Adrenal gland (tissue), 12 donors: ENCODE data around the gene ARHGEF38. TPM values are rescaled to one million over a fixed set of nuclear protein-coding genes. Genes with fewer than 3 reads are reported as not detected.

ENCODE experiments used
- DNase-seq, 7 donors: peaks; one replicate each; pipeline ENCODE4 v3.0.0-alpha.2; 2019 to 2020
- H3K27ac ChIP-seq, 5 donors: fragments of 200-600 bp; sonication (generic) in 4 of 5; 1 replicate in 3 of 5; 2 replicates in 2 of 5; pipeline versions ENCODE4 v1.5.1 to v1.8.0; 2016 to 2020; ENCODE audit warnings: mild to moderate bottlenecking in 1 of 5
- H3K27me3 ChIP-seq: fragments of 200-600 bp; 2 replicates; pipeline ENCODE4 v1.8.0; 2021
- H3K36me3 ChIP-seq, 2 donors: fragments of 200-600 bp; replicated peaks in 1 of 2; 1 replicate in 1 of 2; 2 replicates in 1 of 2; pipeline versions ENCODE4 v1.5.1 to v1.8.0; 2018 to 2022
- H3K4me1 ChIP-seq, 2 donors: fragments of 200-600 bp; replicated peaks in 1 of 2; 1 replicate in 1 of 2; 2 replicates in 1 of 2; pipeline versions ENCODE4 v1.5.1 to v1.8.0; 2018 to 2021
- H3K4me3 ChIP-seq, 4 donors: fragments of 200-600 bp; sonication (generic) in 3 of 4; one replicate each; pipeline ENCODE4 v1.5.1; 2016 to 2018
- H3K9me3 ChIP-seq, 3 donors: fragments of 200-600 bp; sonication (generic) in 1 of 3; replicated peaks in 1 of 3; 1 replicate in 2 of 3; 2 replicates in 1 of 3; pipeline versions ENCODE4 v1.5.1 to v1.8.0; 2016 to 2021
- CTCF ChIP-seq, 6 experiments: fragments of 450-650 bp in 4 of 6; fragments of 200-600 bp in 2 of 6; sonication (generic) in 1 of 6; IDR thresholded peaks; 1 replicate in 5 of 6; 2 replicates in 1 of 6; pipeline versions ENCODE4 v1.5.1 to v1.8.0; 2016 to 2021; ENCODE audit warnings: antibody characterized with exemption in 6 of 6, mild to moderate bottlenecking in 2 of 6, moderate library complexity in 1 of 6
- POLR2A ChIP-seq, 2 donors: fragments of 450-650 bp; IDR thresholded peaks; one replicate each; pipeline ENCODE4 v1.6.1; 2017; ENCODE audit warnings: antibody characterized with exemption in 2 of 2, mild to moderate bottlenecking in 2 of 2, moderate library complexity in 1 of 2
- WGBS, 4 donors: extraction: QIAGEN DNeasy Blood & Tissue Kit in 2 of 4; methylation state at CpG; one replicate each; pipeline versions ENCODE4 v1.1.5 to v1.1.7; 2013 to 2017; 5-methylcytosine and 5-hydroxymethylcytosine counted together
- intact Hi-C, 2 donors: fragments of 100-400 bp; cut with DNase I; formaldehyde crosslinking; loops; one replicate each; pipeline versions ENCODE4 v1.14.1 to v1.15.0; 2022 to 2023
- polyA plus RNA-seq, 3 donors: library from polyadenylated mRNA; stranded (reverse); fragments of 200-250 nt in 2 of 3; fragments of 350-450 nt in 1 of 3; fragmentation: Illumina TruSeq in 1 of 3; extraction: RNeasy Lipid Tissue Mini Kit (QIAGEN cat#74804) in 1 of 3; gene quantifications; one replicate each; pipeline ENCODE4 v1.2.3, GENCODE V29; 2013 to 2014
- total RNA-seq, 9 donors: library from RNA; depleted of rRNA in 4 of 9; stranded (reverse); fragments of >200 nt in 4 of 9; fragments of 120-200 nt in 1 of 9; fragmentation: NEBNext Ultra II Directional in 1 of 9; extraction: Animal tissue kit (Norgen Biotek cat#: 25700) in 1 of 9; gene quantifications; one replicate each; pipeline versions ENCODE4 v1.1.0 to v1.2.4, GENCODE V29; 2013 to 2023
- donor health status: healthy with polysubstance abuse.
- donor health status: Bipolar disorder and iron deficiency.
- donor health status: DM: yes; HTN: yes; CAD: no.
- donor health status: DM: no; HTN: no; CAD: no.
- donor health status: DM: no; HTN: no; CAD: no.
- donor health status: DM: yes; HTN: yes; CAD: no.

ARHGEF38 gene
- total and polyA plus RNA-seq, 12 donors = not detected

- WGBS, 4 donors = 48 to 72% (median 67%) methylated on average over 1 of the region's 1 CpG
- intact Hi-C loops = no loop called here
Measured at GRCh38 chr4:105645440-105645839, 93.0 kb downstream of the ARHGEF38 start.

GRCh38 chr4:105650190-105650589, 97.8 kb downstream of the ARHGEF38 start:
- H3K9me3 ChIP-seq = no peaks in the 10 kb centered on the region
- intact Hi-C loops = no loop called here
- no peak for DNase-seq
- no peaks in the 10 kb centered on the region for H3K27me3 ChIP-seq
- TF ChIP-seq CTCF (IDR thresholded peaks at IDR 0.05) = no peak
- TF ChIP-seq POLR2A (IDR thresholded peaks at IDR 0.05) = no peak
- H3K27ac ChIP-seq = no peak overlapping the region
- H3K36me3 ChIP-seq = no peaks in the 10 kb centered on the region
- 57 to 76% (median 73%) methylated on average over 1 of the region's 1 CpG for WGBS, 4 donors
- no peaks in the 10 kb centered on the region for H3K4me1 ChIP-seq
- H3K4me3 ChIP-seq = no peak overlapping the region

More at GRCh38 chr4:105645440-105645839, 93.0 kb downstream of the ARHGEF38 start:
- Histone ChIP-seq H3K27me3 (no peaks in the 10 kb centered on the region), H3K27ac (no peak overlapping the region), H3K4me1 (no peaks in the 10 kb centered on the region), H3K9me3 (no peaks in the 10 kb centered on the region), H3K4me3 (no peak overlapping the region), H3K36me3 (no peaks in the 10 kb centered on the region)
- DNase-seq = no peak
- TF ChIP-seq POLR2A (IDR thresholded peaks at IDR 0.05) (no peak), CTCF (IDR thresholded peaks at IDR 0.05) (no peak)

- intact Hi-C loops = no loop called here
- Histone ChIP-seq H3K4me1 (no peaks in the 10 kb centered on the region), H3K4me3 (no peak overlapping the region), H3K27me3 (no peaks in the 10 kb centered on the region), H3K9me3 (no peaks in the 10 kb centered on the region), H3K27ac (no peak overlapping the region), H3K36me3 (no peaks in the 10 kb centered on the region)
- no peak for TF ChIP-seq POLR2A (IDR thresholded peaks at IDR 0.05)
- TF ChIP-seq CTCF (IDR thresholded peaks at IDR 0.05) = no peak
- no peak for DNase-seq
Measured at GRCh38 chr4:105651884-105652283, 99.5 kb downstream of the ARHGEF38 start.

GRCh38 chr4:105652286-105652888, 100.0 kb downstream of the ARHGEF38 start:
- DNase-seq = no peak
- intact Hi-C loops = no loop called here
- no peaks in the 10 kb centered on the region for H3K27me3 ChIP-seq
- 61 to 65% (median 64%) methylated on average over 4 of the region's 4 CpGs for WGBS, 4 donors
- H3K9me3 ChIP-seq = no peaks in the 10 kb centered on the region
- no peaks in the 10 kb centered on the region for H3K36me3 ChIP-seq
- no peak overlapping the region for H3K27ac ChIP-seq
- TF ChIP-seq POLR2A (IDR thresholded peaks at IDR 0.05) (no peak), CTCF (IDR thresholded peaks at IDR 0.05) (no peak)
- no peak overlapping the region for H3K4me3 ChIP-seq
- H3K4me1 ChIP-seq = no peaks in the 10 kb centered on the region
